HG02943 (cell line): ENCODE measurements around the gene SIGLEC10.
"Not testable (repeated sequence)": the region's sequence is repeated elsewhere in the genome, so short reads cannot be mapped to it uniquely, and the experiment has no call there.

Experiments used
- ATAC-seq: cut with Tn5 transposase; IDR thresholded peaks from one replicate; pipeline ENCODE4 v1.9.1; 2021; ENCODE audit warnings: mild to moderate bottlenecking, low read depth, moderate library complexity; ENCODE audit not compliant: unreplicated experiment

The SIGLEC10 gene

DNA sequence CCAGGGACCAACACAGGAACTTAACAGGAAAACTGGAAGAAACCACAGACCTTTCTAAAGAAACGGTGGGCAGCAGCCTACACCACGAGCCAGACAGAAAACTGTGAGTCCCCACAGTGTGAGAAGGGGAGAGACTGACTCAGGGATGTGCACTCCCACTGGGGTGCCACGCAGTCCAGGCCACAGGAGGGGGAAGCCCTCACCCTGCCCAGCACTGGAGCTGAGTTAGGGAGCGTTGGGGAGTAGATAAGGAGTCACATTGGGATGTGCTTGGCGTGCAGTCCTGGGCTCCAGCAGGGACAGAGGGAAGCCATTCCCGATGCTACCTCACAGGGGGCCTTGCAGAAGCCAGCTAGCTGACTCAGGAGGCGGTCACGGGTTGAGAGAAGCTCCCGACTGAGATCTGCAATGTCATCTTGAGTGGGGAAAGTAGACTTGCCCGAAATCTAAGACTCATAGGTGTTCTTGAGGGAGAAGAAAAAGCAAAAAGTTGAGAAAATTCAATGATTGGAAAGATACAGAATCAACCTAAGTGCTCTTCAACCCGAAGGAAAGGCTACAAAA is 23.5 kb upstream of the SIGLEC10 start:
- ATAC-seq: no peak

DNA sequence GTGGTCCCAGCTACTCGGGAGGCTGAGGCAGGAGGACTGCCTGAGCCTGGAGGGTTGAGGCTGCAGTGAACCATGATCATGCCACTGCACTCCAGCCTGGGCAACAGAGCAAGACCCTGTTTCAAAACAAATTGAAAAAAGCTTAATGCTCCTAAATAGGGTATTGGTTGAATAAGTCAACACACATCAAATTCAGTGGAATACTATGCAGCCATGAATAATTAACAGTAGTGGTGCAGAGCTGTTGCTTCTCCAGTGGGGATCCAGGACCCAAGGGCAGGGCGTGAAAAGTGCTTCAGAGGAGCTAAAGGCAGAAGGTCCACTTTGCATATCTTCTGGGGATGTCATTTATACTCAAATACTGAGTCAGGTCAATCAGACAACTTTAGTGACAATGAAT is 22.6 kb upstream of the SIGLEC10 start:
- ATAC-seq: no peak

DNA sequence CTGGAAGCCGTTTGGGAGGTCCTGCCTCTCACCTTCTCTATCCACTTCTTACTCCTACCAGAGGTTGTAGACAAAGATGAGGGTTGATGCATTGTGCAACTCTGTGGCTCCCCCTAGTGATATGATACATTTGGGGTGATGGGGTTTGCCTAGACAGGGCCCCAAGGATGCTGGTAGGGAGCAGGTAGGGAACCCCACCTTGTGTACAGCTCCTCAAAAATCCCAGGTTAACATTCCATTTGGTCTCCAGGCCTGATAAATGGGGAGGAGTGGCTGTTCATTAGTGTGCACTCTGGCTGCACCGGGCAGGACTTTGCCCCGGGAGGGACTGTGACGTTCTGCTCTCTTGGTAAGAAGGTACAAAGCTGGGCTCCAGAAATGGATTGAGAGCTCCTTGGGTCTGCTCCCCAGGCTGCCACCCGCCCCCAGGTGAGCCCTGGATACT is 21.6 kb upstream of the SIGLEC10 start:
- no peak for ATAC-seq

DNA sequence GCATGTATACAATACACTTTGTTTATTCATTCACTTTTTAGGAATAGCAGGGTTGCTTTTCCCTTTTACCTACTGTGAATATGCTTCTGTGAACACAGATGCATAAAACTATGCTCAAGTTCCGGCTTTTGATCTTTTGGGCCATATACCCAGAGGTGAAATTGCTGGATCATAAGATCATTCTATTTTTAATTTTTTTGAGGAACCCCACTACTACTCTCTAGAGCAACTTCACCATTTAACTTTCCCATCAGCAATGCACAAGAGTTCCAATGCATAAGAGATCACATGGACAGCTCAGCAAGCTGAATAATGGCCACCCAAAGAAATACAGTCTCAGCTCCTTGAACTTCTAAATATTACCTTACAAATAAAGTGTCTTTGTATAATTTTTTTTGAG is 17.0 kb upstream of the SIGLEC10 start:
- ATAC-seq: no peak

GRCh38 chr19:51433043-51433442 is 15.6 kb upstream of the SIGLEC10 start:
- no peak for ATAC-seq

DNA sequence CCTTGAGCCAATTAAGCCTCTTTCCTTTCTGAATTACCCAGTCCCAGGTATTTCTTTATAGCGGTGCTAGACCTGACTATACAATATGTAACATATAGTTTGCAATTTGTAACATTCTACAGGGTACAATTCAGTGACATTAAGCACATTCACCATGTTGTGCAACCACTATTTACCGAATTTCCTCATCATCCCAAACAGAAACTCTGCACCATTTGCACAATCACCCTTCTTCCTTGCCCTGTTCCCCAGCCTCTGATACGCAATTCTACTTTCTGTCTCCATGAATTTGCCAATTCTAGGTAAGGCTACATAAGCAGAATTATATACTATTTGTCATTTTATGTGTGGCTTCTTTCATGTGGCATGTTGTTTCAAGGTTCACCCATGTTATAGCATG is 13.7 kb upstream of the SIGLEC10 start:
- ATAC-seq: no peak

DNA sequence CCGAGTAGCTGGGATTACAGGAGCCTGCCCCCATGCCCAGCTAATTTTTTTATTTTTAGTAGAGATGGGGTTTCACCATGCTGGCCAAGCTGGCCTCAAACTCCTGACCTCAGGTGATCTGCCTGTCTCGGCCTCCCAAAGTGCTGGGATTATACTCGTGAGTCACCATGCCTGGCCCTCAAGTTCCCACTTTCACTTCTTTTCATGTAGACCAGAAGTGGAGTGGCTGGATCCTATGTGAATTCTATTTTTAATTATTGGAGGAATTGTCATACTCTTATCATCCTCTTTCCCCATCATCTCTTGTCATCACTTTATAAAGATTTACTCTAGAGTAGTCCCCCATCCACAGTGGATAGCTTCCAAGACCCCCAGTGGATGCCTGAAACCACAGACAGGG is 12.8 kb upstream of the SIGLEC10 start:
- ATAC-seq: no peak

- no peak for ATAC-seq
Measured at GRCh38 chr19:51427201-51427600, 9.8 kb upstream of the SIGLEC10 start.

- ATAC-seq: no peak
Measured at GRCh38 chr19:51422053-51422448, 4.6 kb upstream of the SIGLEC10 start.

- ATAC-seq: no peak
Measured at GRCh38 chr19:51421229-51422052, 4.0 kb upstream of the SIGLEC10 start.

- ATAC-seq: not testable (repeated sequence)
Measured at GRCh38 chr19:51420511-51420910, 3.1 kb upstream of the SIGLEC10 start.

- ATAC-seq: no peak
Measured at GRCh38 chr19:51418707-51419106, 1.3 kb upstream of the SIGLEC10 start.

- no peak for ATAC-seq
Measured at GRCh38 chr19:51417810-51418157, 342 bp upstream of the SIGLEC10 start.

- not testable (repeated sequence) for ATAC-seq
Measured at GRCh38 chr19:51416422-51416821, 1.0 kb downstream of the SIGLEC10 start.

GRCh38 chr19:51415187-51415586 is 2.3 kb downstream of the SIGLEC10 start:
- ATAC-seq: no peak

GRCh38 chr19:51410950-51411748 is 6.3 kb downstream of the SIGLEC10 start:
- no peak for ATAC-seq

DNA sequence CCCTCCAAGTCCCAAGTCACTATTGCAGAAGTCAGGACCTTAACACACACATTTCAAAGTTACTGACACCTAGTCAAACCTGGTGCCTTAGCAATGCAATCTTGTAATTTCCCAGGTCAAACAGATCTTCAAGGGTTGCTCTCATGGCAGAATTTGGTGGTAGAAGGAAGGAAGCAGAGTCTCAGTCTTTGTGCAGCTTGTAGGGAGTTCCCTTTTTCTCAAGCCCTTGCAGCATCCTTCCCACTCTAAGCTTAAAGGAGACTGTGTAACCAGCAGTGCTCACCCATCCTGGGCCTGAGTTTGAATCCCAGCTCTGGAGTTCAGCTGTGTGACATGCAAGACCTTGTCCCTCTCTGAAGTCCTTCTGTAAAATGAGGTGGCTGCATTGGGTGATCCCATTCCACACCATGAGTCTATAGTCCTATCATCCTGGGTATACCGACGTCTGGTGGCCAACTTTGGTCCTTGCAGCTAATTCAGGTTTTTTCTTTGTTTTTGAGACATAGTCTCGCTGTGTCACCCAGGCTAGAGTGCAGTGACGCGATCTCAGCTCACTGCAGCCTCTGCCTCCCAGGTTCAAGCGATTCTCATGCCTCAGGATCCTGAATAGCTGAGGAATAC is 9.8 kb downstream of the SIGLEC10 start:
- ATAC-seq: no peak

DNA sequence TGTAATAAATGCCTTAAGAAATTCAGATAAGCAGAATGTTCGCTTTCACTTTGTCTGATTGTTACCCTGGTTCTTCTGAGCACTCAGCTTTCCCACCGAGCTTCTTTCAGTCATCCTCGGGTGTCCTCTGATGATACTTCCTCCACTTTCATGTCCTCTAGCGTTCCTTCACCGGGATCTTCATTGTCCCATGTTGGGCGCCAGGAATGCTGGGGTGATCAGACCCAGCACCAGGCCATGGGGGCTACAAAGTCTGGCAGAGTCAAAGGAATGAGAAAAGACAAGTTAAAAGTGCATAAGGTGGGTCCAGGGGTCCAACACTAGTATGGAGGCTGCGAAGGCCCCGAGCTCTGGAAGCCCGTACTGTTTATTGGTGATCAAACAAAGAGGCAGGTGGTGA is 15.3 kb downstream of the SIGLEC10 start:
- ATAC-seq: no peak

- ATAC-seq: not testable (repeated sequence)
Measured at GRCh38 chr19:51399936-51400335, 17.5 kb downstream of the SIGLEC10 start.

GRCh38 chr19:51399231-51399630 is 18.2 kb downstream of the SIGLEC10 start:
- ATAC-seq: no peak

GRCh38 chr19:51398096-51398704 is 19.2 kb downstream of the SIGLEC10 start:
- ATAC-seq: no peak
